Motor neuron (in vitro differentiated cells): ENCODE measurements around the gene PPARGC1A. TPM values are rescaled to one million over a fixed set of nuclear protein-coding genes. Genes with fewer than 3 reads are reported as not detected.

ENCODE experiments used
- ATAC-seq, 8 experiments: fragments of 200-7000 bp; cut with Tn5 transposase; replicated peaks in 6 of 8; 2 replicates each; pipeline ENCODE4 v1.8.0; 2021; ENCODE audit warnings: mild to moderate bottlenecking in 8 of 8, moderate library complexity in 8 of 8
- H3K27ac ChIP-seq, 2 donors: fragments of 250-450 bp; sonication (Bioruptor Pico); 2 replicates each; pipeline ENCODE4 v1.9.0; 2021; ENCODE audit warnings: antibody characterized with exemption in 2 of 2, mild to moderate bottlenecking in 2 of 2, moderate library complexity in 1 of 2
- H3K4me1 ChIP-seq, 2 donors: fragments of 250-450 bp; sonication (Bioruptor Pico); replicated peaks in 1 of 2; 2 replicates each; pipeline ENCODE4 v1.6.1; 2021; ENCODE audit warnings: antibody characterized with exemption in 2 of 2, mild to moderate bottlenecking in 2 of 2, moderate library complexity in 1 of 2
- H3K4me3 ChIP-seq, 5 donors: fragments of 250-450 bp; sonication (Bioruptor Pico); 2 replicates each; pipeline ENCODE4 v1.9.0; 2021; ENCODE audit warnings: antibody characterized with exemption in 5 of 5, mild to moderate bottlenecking in 5 of 5, moderate library complexity in 4 of 5
- WGBS, 10 experiments: fragments of 450-650 bp; shearing (Covaris generic); methylation state at CpG; one replicate each; pipeline ENCODE4 v1.0.0; 2022; 5-methylcytosine and 5-hydroxymethylcytosine counted together
- in situ Hi-C, 9 experiments: fragments of 400-800 bp; cut with MboI; loops; one replicate each; pipeline ENCODE4 v1.15.0; 2021; ENCODE audit warnings: low sequenced_read_pairs in 9 of 9, low pct_unique_long_range_greater_than_20kb in 2 of 9; ENCODE audit not compliant: unreplicated experiment in 9 of 9
- total RNA-seq, 8 experiments: library from RNA; unstranded; fragments of 300-600 nt; gene quantifications; 2 replicates each; pipeline versions ENCODE4 v1.2.3 to v1.2.4, GENCODE V29; 2022

PPARGC1A gene
- total RNA-seq, 8 experiments from 2014 or later, result 2.4 to 138 (median 8.7) TPM

GRCh38 chr4:23873717-23874535 is 15.9 kb downstream of the PPARGC1A start:
- Histone ChIP-seq H3K27ac (no peak overlapping the region), H3K4me1 (peaks cover 11 to 24% of the 10 kb centered on the region in 2 donors), H3K4me3 (no peak overlapping the region)
- ATAC-seq, result no peak
- WGBS, 10 experiments, result 30 to 81% (median 66%) methylated on average over 1 to 7 of the region's 7 CpGs
- in situ Hi-C loops, result no loop called here

GRCh38 chr4:23871426-23871825 is 18.4 kb downstream of the PPARGC1A start:
- Histone ChIP-seq H3K27ac (no peak overlapping the region), H3K4me1 (peaks cover 11 to 15% of the 10 kb centered on the region in 2 donors), H3K4me3 (no peak overlapping the region)
- no peak for ATAC-seq
- in situ Hi-C loops, result no loop called here
- WGBS, 10 experiments, result 0 to 93% (median 47%) methylated on average over 1 to 2 of the region's 2 CpGs; no CpG with 5 or more reads in 4 of the 10 experiments

GRCh38 chr4:23866450-23867075 is 23.3 kb downstream of the PPARGC1A start:
- no peak overlapping the region for H3K27ac ChIP-seq
- no peak overlapping the region for H3K4me3 ChIP-seq
- in situ Hi-C loops, result no loop called here
- no peak for ATAC-seq
- 40 to 93% (median 69%) methylated on average over 4 to 10 of the region's 11 CpGs for WGBS, 10 experiments
- H3K4me1 ChIP-seq, result peaks cover 5 to 10% of the 10 kb centered on the region in 2 donors

- WGBS, 10 experiments, result 20 to 100% (median 71%) methylated on average over 1 of the region's 1 CpG; no CpG with 5 or more reads in 1 of the 10 experiments
- Histone ChIP-seq H3K27ac (no peak overlapping the region), H3K4me3 (no peak overlapping the region), H3K4me1 (peaks cover 4 to 11% of the 10 kb centered on the region in 2 donors)
- in situ Hi-C loops, result no loop called here
- ATAC-seq, result no peak
Measured at GRCh38 chr4:23861897-23862296, 27.9 kb downstream of the PPARGC1A start.

- Histone ChIP-seq H3K4me3 (no peak overlapping the region), H3K27ac (no peak overlapping the region), H3K4me1 (peaks cover 0 to 11% of the 10 kb centered on the region in 2 donors)
- WGBS, 10 experiments, result 14 to 100% (median 74%) methylated on average over 1 to 3 of the region's 3 CpGs; no CpG with 5 or more reads in 1 of the 10 experiments
- peak in 5 of 8 experiments; percentile 33 to 62 (median 60) for ATAC-seq
- in situ Hi-C loops, result no loop called here
Measured at GRCh38 chr4:23860919-23861318, 28.9 kb downstream of the PPARGC1A start.

- peak in 6 of 8 experiments; percentile 30 to 70 (median 66) for ATAC-seq
- no peak overlapping the region for H3K27ac ChIP-seq
- in situ Hi-C loops, result no loop called here
- H3K4me1 ChIP-seq, result peaks cover 0 to 11% of the 10 kb centered on the region in 2 donors
- WGBS, 10 experiments, result 39 to 93% (median 70%) methylated on average over 1 to 4 of the region's 4 CpGs
- H3K4me3 ChIP-seq, result no peak overlapping the region
Measured at GRCh38 chr4:23857367-23857959, 32.4 kb downstream of the PPARGC1A start.

GRCh38 chr4:23856630-23857029 is 33.2 kb downstream of the PPARGC1A start:
- H3K4me1 ChIP-seq, result peaks cover 0 to 11% of the 10 kb centered on the region in 2 donors
- peak in 1 of 8 experiments; percentile 3 for ATAC-seq
- H3K27ac ChIP-seq, result no peak overlapping the region
- in situ Hi-C loops, result no loop called here
- no peak overlapping the region for H3K4me3 ChIP-seq
- 65 to 100% (median 95%) methylated on average over 1 to 3 of the region's 3 CpGs; no CpG with 5 or more reads in 2 of the 10 experiments for WGBS, 10 experiments

GRCh38 chr4:23855912-23856605 is 33.8 kb downstream of the PPARGC1A start:
- Histone ChIP-seq H3K27ac (no peak overlapping the region), H3K4me1 (peaks cover 0 to 9% of the 10 kb centered on the region in 2 donors), H3K4me3 (no peak overlapping the region)
- 13 to 81% (median 66%) methylated on average over 2 to 5 of the region's 5 CpGs; no CpG with 5 or more reads in 2 of the 10 experiments for WGBS, 10 experiments
- peak in 6 of 8 experiments; percentile 36 to 87 (median 62) for ATAC-seq
- in situ Hi-C loops, result no loop called here

GRCh38 chr4:23853986-23854660 is 35.7 kb downstream of the PPARGC1A start:
- no peak for ATAC-seq
- 44 to 100% (median 91%) methylated on average over 2 to 4 of the region's 4 CpGs; no CpG with 5 or more reads in 2 of the 10 experiments for WGBS, 10 experiments
- in situ Hi-C loops, result no loop called here
- Histone ChIP-seq H3K4me1 (no peaks in the 10 kb centered on the region), H3K4me3 (no peak overlapping the region), H3K27ac (no peak overlapping the region)

- in situ Hi-C loops, result no loop called here
- H3K4me1 ChIP-seq, result no peaks in the 10 kb centered on the region
- H3K27ac ChIP-seq, result no peak overlapping the region
- 34 to 100% (median 95%) methylated on average over 1 to 2 of the region's 2 CpGs; no CpG with 5 or more reads in 1 of the 10 experiments for WGBS, 10 experiments
- peak in 3 of 8 experiments; percentile 55 to 72 (median 57) for ATAC-seq
- no peak overlapping the region for H3K4me3 ChIP-seq
Measured at GRCh38 chr4:23851464-23851863, 38.4 kb downstream of the PPARGC1A start.

GRCh38 chr4:23847158-23847557 is 42.7 kb downstream of the PPARGC1A start:
- Histone ChIP-seq H3K27ac (no peak overlapping the region), H3K4me3 (no peak overlapping the region), H3K4me1 (no peaks in the 10 kb centered on the region)
- ATAC-seq, result no peak
- 63 to 100% (median 94%) methylated on average over 1 of the region's 2 CpGs; no CpG with 5 or more reads in 2 of the 10 experiments for WGBS, 10 experiments
- in situ Hi-C loops, result no loop called here

- in situ Hi-C loops, result no loop called here
- Histone ChIP-seq H3K4me1 (no peaks in the 10 kb centered on the region), H3K4me3 (no peak overlapping the region), H3K27ac (no peak overlapping the region)
- no peak for ATAC-seq
- WGBS, 10 experiments, result 57 to 100% (median 81%) methylated on average over 1 to 4 of the region's 4 CpGs; no CpG with 5 or more reads in 1 of the 10 experiments
Measured at GRCh38 chr4:23844961-23845360, 44.9 kb downstream of the PPARGC1A start.
